ENCODE results near the gene OSBP2.

The OSBP2 gene

DNA sequence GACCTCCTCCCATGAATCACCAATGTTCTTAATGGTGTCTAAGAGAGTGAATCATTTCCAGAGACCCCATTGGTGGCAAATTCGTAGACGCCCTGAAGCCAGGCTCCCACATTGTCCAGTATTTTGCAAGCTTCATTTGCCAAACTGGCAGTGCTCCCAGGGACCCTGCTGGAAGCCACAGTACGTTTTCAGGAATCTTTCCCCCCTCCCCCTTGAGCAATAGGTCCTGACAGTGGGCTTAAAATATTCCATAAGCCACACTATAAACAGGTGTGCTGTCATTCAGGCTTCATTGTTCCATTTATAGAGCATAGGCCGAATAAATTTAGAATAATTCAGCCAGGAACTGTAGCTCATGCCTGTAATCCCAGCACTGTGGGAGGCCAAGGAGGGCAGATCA is 148.6 kb downstream of the OSBP2 start:
- peak; percentile 70 for DNase-seq (ENCODE audit: low read depth)

DNA sequence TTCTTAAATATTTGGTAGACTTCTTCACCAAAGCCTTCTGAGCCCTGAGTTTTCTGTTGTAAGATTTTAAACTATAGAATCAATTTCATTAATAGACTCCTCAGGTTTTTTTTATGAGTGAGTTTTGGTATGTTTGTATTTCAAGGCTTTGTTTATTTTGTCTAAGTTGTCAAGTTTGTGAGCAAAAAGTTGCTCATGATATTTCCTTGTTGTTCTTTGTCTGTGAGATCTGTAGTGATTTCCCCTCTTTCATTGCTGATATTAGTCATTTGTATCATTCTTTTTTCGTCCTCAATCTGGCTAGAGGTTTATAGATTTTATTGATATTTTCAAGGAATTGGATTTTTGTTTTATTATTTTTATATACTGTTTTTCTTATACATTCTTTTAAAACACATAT is 152.9 kb downstream of the OSBP2 start:
- DNase-seq (ENCODE audit: low read depth) = no peak

DNA sequence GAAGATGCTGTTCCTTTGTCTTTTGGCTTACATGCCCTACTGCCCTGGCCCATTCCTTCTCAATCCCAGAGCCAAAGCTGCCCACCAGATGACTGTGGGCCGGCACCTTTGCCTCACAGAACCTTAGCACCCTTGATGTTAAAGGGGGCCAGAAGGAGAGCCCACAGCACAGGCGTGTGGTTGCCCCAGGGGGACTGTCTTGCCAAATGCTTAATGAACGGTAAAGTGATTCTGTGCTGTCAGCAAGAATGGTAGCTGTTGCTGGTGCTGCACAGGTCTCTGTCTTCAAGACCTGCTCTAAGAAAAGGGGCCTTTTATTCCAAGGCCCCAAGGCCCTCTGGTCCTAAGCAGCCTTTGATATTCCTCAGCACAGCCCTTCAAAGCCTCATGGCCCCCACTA is 160.6 kb downstream of the OSBP2 start:
- no peak for DNase-seq (ENCODE audit: low read depth)

DNA sequence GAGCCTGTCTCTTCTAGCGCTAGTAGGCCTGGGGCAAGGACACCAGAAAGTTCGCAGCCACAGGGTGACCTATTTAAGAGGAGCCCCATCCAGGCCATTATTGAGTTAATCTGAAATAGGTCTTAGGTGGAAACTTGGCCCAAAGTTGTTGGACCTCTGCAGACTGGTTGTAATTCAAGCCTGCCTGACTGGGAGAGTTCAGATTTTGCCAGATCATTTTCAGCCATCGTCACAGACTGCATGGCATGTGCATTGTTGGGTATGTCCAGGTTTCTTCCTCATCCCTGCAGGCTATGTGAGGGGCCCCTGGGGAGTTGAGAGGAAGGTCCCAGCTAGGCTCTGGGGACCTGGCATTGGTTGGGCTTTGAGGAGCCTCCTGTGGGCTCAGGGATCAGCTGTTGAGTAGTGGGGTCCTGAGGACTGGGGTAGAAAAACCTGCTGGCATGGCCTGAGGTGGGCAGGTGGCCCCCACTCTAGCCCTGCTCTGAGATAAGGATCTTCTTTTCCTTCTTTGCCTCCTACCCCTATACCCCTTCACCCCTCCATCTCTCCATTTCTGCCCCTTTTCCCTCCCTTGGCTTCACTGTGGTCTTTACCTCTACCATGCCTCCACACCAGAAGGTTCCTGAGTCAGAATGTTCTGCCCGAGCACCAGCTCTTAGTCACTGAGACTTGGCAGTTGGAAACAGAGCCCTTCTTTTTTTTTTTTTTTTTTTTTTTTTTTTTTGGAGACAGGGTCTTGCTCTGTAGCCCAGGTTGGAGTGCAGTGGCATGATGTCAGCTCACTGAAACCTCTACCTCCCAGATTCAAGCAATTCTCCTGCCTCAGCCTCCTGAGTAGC is 161.2 kb downstream of the OSBP2 start:
- DNase-seq (ENCODE audit: low read depth) = no peak

DNA sequence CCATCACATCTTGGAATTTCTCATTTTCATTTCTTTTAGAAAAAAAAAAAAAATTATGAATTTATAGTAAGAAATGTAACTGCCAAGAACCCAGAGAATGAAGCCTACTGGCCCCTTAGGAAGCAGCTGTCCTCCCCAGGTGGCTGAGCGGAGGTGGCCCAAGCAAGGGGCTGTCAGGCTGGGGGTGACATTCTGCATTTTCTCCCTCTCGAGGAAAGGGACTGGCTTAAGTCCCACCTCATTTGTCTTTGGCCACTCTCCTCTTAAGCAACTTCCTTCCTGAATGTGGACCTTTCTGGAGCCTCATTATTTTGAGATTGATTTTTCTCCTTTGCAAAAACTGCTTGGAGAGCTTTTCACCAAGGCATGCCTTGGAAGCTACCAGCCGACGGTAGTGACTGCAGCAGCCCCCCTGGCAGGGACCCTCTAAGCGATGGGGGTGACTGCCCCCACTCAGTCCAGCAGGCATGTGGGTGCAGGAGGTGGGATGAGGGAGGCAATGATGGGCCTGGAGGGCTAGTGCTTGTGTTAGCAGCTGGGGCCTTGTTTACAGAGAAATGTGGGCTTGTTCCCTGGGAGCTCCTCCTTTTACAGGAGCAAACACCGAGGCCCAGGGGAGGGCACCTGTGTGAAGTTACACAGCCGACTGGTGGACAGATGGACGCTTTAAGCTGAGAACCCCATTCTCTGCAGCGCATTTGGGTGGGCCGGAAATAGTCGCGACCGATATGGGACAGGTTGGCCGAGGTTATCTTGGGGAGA is 162.2 kb downstream of the OSBP2 start:
- no peak for DNase-seq (ENCODE audit: low read depth)

DNA sequence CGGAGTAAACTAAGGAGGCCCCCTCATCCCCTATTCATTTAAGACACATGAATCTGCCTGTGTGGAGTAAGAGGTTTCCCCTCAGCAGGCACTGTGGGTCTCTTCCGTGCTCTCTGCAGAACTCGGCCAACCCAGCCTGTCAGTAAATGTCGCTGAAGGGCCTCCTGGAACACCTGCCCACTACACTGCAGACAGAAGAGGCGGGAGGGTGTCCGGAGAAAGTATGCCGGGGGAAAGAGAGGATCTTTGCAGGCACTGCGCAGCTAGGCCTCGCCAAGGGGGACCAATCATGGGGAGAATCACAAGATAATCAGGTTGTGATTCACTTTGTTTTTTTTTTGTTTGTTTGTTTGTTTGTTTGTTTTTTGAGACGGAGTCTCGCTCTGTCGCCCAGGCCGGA is 163.1 kb downstream of the OSBP2 start:
- DNase-seq (ENCODE audit: low read depth) = no peak

DNA sequence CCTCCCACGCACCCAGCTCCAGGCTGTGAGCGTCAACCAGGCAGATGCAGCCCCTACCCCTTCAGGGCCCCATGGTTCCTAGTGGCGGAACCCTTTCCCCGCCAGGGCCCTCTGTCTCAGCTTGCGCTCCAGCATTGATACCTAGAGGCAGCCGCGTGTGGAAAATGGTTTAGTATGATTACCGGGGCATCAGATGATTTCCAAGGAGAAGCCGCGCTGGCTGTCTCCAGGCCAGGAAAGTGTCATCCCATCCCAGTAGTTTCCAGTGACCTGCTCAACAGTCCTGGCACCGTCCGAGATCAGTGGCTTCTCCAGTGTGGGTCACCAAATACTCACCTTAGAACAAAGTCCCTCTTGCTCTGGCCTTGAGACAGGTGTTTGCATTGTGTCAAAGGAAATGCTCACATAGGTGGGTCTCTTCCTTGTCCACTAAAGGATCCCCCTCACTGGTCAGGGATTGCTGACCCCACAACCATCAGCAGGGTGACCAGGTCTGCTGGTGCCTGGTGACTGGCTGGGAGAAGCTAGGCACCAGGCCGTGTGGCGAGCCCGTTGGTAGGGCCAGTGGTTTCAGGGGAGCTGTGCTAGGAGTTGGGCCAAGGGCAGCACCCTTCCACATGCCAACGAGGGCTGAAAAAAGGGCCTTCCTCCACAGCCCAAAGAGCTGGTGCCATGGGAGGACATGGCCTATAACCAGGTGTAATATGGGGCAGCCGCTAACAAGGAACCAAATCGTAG is 164.5 kb downstream of the OSBP2 start:
- DNase-seq (ENCODE audit: low read depth) = no peak

DNA sequence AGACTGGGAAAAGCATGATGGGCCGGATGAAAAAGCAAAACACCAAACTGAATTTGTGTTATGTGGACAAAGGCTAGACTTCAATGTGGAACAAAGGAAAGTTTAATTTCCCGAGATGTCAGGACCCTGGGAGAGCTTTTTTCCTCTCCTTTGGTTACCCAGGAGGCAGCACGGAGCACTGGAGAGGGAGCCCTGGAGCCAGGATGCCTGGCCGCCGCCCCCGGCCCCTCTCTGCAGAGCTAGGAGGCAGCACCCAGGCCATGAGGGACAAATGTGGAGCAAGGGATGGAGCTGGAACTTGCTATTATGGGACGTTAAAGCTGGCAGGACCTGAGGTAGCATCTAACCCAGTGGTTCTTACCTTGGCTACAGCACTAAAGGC is 165.0 kb downstream of the OSBP2 start:
- no peak for DNase-seq (ENCODE audit: low read depth)

DNA sequence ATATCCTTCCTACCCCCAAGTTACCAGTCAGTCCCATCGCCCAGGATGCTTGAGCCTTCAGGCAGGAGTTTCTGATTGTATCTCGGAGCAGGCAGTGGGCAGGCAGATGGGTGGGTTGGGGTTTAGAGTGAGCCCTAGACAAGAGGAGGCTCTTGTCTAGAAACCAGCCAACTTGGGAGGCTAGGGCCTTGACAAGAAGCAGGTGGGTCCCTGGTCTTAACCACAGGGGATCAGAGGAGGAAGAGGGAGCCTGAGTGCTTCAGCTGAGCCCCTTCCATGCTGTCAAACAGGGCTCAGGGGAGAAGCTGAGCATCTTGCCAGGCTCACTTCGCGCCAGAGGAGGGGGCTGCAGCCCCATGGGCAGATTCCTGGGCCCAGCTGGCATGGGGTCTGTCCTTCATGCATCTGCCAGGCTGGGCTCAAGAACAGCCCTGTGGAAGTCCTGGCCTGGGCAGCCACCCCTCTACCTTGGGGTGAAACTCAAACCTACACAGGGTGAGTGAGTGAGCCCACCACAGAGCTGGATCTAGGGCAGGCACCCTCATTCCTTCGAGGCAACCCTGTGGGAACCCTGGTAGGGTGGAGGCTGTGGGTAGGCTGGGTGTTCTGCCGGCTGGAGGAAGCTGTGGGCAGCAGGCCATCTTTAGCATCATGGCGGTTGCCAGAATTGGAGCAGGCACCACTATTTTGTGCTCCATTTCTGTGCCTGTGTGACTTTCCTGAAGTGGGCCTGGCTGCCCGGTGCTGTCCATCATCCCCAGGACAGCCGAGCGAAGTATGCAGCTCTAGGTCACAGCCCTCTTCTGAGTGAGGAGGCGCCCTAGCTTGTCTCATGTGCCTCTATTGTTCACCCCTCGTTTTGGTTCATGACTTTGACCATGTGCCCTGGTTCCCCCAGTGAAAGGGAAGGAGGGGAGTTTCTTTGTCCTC is 165.8 kb downstream of the OSBP2 start:
- no peak for DNase-seq (ENCODE audit: low read depth)

DNA sequence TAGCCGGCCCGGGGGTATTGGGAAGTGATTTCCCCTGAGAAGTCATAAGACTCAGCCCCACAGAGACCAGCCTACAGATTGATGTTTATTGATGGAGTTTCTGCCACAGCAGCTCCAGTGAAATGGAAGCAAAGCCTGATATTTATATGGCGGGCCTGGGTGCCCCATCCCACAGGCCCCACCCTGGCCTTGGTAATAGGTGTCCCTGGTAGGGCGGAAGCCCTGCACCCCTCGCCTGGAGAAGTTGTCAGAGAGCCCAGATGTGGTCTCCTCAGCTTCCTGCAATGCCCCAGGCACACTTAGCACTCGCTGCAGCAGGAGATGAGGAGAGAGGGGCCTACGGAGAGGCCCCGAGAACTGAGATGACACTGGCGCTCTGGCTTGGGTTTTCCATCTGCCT is 166.5 kb downstream of the OSBP2 start:
- no peak for DNase-seq (ENCODE audit: low read depth)

DNA sequence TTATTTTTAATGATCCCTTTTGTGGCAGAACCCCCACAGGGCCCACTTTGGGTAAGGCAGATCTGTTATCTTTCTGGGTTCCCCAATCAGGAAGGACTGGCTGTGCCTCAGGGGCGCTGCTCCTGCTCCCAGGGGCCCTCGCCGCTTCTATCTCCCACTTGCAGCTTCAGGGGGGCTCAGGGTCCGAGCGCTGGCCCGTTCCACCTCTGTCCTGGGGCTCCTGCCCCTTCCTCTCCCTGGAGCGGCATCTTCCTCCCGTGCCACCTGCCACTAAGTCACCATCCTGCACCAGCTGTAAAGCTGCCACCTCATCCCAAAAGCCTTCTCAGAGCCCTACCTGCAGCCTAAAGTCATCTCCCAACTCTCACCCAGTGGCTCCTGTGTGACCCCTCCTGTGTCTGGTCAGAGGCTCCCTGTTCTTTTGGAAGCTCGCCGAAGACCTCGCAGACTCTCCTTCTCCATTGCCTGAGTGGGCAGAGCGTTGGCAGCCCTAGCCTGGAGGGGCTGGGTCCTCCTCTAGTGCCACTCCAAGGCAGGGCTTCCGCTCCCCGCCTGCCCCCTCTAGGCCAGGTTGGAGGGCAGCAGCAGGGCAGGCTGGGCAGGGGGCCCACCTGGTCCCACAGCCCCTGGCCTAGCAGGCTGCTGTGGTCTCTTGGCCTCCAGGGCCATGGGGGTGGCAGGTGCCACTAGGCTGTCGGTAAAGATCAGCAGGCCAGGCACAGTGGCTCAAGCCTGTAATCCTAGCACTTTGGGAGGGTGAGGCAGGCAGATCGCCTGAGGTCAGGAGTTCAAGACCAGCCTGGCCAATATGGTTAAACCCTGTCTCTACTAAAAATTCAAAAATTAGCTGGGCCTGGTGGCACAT is 167.2 kb downstream of the OSBP2 start:
- no peak for DNase-seq (ENCODE audit: low read depth)

DNA sequence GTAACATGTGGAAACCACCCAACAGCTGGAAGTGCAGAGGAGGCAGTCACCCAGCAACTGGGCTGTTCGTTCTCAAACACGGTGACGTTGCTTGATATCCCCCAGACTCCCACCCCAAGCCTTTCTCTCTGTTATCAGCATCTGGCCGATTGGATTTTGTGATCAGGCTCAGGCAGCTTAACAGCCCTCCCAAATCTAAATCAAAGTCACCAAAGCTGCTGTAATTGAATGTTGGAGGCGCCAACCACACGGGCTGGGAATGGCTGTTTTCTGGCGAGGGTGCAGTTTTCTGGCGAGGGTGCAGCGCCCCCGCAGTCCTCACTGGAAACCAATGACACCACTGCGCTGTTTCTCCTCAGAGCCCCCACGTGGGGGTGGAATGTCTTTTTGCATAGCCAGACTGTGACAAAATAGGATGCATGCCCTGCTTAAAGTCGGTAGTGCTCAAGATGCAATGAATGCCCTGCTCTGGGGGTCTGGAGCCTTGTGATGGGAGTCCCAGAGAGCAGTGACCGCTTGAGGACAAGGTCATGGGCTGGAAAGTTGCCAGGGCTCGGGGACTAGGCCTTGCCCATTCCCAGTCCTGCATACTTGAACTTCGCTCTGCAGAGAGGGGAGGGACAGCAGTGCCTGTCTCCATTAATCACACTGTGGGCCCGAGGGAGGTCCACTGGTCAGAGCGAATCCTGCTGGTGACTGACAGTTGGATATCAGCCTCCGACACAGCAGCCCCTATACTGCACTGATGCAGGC is 168.6 kb downstream of the OSBP2 start:
- DNase-seq (ENCODE audit: low read depth) = no peak

DNA sequence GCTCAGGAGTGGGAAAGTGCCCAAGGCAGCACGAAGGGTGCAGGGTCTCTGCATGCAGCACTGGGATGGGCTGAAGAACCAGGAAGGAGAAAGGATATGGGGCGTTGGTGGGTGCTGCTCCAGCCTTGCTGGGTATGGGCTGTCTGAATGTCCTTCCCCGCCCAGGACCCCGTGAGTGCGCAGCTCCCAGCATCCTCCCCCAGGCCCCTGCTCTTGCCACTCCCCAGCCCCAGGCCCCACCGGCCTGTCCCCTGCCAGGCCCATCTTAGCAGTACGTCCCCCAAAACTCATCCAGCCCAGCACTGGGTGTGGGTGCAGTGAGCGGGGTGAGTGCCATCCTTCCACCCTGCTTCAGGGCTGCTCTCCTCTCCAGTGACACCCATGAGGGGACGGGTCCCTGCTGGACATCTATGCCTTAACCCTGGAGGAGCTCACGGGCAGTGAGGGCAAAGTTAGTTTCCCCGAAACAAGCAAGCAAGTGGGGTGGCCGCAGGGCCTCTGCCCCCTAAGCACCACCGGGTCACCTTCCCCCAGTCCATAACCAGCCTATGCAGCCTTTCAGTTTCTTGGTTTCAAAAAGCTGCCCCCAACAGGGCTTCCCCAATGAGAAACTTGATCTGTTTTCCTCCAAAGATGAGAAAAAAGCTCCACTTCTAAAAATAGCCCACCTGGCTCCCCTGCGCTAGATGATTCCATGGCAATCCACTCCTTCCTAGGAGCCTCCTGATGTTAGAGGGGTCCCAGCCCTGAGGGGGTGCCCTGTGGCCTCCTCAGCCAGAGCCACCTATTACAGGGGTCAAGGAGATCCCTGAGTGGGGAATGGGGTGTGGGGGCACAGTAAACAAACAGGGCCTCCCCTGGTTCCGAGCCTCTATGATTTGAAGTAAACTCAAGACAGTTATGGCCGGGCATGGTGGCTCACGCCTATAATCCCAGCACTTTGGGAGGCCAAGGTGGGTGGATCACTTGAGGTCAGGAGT is 170.1 kb downstream of the OSBP2 start:
- DNase-seq (ENCODE audit: low read depth) = no peak

DNA sequence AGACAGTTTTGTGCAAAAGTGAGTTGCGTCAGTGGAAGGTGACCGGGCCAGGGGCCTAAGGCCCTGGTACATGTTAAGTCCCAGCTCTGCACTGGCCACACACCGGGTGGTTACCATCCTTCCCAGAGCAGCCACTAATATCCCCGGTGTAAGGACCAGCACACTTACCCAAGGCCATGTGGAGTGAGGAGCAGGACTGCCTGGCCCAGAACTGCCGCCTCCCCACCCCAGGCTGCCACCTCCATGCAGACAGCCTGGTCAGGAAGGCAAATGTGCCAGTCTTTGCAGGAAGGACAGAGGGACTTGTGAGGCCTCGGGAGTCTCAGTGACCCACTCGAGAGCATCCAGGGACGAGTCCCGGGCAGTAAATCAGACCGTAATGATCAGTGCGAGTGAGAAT is 171.0 kb downstream of the OSBP2 start:
- no peak for DNase-seq (ENCODE audit: low read depth)

DNA sequence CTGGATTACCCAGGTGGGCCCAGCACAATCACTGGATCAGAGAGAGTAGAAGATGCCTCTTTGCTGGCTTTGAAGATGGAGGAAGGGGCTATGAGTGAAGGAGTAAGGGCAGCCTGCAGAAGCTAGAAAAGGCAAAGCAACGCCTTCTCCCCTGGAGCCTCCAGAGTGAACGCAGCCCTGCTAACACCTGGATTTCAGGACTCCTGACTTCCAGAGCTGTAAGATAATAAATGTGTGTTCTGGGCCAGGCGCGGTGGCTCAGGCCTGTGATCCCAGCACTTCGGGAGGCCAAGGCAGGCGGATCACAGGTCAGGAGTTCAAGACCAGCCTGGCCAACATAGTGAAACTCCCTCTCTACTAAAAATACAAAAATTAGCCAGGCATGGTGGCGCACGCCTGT is 171.5 kb downstream of the OSBP2 start:
- DNase-seq (ENCODE audit: low read depth) = no peak

DNA sequence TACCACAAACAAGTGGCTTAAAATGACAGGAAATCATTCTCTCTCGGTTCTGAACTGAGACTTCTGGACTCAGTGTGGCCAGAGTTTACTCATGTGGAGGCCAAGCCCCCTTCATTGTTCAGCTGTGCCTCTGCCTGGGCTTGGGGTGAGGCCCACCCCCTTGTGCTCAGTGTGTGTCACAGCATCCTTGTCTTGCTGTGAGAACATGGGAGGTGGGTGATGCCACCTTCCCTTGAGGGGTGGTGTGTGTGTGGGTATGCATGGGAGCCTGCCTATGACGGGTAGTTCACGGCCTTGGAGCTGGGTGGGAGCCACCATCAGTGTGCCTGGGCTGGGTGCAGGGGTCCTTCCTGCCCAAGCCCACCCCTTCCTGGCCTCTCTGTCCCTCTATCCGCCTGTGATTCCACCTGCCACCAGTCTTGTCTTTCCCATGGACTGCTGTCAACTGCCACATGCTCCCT is 172.2 kb downstream of the OSBP2 start:
- no peak for DNase-seq (ENCODE audit: low read depth)

DNA sequence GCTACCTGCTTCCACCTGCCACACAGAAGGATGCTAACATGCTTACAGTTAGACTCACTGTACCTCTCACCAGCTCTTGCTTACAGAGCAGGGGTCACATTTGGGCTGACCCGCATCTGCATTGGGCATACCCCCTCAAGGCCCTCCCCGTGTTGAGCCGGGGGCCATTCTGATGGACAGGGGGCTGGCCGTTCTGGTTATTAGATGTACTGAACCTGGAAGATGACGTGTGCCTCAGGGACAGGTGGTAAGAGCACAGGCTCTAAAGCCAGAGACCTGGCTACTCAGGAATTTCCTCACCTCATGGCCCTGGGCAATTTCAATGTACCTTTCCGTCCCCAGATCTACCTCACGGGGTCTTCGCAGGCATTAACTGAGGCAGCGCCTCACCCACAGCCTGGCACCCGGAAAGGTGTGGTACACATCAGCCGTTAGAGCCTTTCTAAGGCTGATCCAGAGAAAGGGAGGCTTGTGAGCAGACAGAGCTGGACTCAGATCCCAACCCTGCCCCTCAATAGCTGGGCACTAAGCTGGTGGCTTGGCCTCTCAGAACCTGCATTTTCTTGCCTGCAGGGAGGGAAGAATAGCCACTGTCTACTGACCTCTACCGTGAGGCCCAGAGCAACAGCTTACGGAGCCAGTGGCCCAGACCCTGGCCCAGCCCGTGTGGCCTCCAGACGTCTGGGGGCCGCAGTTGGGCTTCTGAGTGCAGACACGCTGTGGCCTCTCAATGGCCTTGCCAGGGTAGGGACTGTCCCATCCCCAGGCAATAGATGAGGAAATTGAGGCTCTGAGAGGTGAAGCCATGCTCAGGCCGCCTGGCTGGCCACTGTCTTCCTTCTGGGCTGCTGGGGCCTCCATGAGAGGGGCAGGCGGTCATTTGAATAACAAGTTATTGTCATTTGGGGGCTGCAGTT is 173.3 kb downstream of the OSBP2 start:
- DNase-seq (ENCODE audit: low read depth) = no peak
